GM12875 (cell line): ENCODE measurements around the gene SUN5.

Experiments used
- H3K4me3 ChIP-seq: one replicate; pipeline ENCODE4 v1.5.1; 2011; ENCODE audit warnings: low read depth, low read length, control low read depth
- TF ChIP-seq, protein P1 (sequence below): IDR thresholded peaks from 2 replicates; pipeline ENCODE4 v1.5.1; 2011; ENCODE audit warnings: low read depth, mild to moderate bottlenecking, control low read depth, inconsistent platforms, low read length, moderate library complexity, borderline replicate concordance; ENCODE audit not compliant: insufficient read depth

The SUN5 gene

DNA sequence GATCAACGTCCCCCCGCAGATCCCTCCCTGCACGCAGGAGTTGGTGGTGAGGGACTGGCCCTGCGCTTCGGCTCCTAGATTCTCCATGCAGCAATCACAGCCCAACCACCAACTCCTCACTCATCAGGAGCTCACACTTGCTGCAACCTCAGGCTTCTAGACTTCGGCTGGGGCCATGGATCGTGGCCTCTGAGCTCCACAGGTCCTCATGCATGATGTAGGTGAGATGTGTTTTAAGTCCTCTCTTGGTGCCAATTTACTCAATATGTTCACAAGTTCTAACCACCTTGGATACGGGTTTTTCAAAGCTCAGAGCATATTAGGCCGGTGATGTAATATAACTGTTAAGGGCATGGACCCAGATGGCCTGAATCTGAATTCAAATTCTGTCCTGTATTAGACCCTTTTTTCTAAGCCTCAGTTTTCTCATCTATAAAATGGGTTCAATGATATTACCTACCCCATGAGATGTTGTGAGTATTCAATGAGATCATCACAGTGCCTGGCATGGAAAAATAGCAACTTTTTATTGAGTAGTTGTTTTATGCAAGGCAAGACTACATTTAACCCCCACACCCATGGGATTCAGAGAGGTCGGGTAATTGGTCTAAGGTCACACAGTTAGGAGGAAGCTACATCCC lies 31.0 kb downstream of the SUN5 start:
- H3K4me3 ChIP-seq: no peak overlapping the region
- TF ChIP-seq, protein P1, sequence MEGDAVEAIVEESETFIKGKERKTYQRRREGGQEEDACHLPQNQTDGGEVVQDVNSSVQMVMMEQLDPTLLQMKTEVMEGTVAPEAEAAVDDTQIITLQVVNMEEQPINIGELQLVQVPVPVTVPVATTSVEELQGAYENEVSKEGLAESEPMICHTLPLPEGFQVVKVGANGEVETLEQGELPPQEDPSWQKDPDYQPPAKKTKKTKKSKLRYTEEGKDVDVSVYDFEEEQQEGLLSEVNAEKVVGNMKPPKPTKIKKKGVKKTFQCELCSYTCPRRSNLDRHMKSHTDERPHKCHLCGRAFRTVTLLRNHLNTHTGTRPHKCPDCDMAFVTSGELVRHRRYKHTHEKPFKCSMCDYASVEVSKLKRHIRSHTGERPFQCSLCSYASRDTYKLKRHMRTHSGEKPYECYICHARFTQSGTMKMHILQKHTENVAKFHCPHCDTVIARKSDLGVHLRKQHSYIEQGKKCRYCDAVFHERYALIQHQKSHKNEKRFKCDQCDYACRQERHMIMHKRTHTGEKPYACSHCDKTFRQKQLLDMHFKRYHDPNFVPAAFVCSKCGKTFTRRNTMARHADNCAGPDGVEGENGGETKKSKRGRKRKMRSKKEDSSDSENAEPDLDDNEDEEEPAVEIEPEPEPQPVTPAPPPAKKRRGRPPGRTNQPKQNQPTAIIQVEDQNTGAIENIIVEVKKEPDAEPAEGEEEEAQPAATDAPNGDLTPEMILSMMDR: no peak

DNA sequence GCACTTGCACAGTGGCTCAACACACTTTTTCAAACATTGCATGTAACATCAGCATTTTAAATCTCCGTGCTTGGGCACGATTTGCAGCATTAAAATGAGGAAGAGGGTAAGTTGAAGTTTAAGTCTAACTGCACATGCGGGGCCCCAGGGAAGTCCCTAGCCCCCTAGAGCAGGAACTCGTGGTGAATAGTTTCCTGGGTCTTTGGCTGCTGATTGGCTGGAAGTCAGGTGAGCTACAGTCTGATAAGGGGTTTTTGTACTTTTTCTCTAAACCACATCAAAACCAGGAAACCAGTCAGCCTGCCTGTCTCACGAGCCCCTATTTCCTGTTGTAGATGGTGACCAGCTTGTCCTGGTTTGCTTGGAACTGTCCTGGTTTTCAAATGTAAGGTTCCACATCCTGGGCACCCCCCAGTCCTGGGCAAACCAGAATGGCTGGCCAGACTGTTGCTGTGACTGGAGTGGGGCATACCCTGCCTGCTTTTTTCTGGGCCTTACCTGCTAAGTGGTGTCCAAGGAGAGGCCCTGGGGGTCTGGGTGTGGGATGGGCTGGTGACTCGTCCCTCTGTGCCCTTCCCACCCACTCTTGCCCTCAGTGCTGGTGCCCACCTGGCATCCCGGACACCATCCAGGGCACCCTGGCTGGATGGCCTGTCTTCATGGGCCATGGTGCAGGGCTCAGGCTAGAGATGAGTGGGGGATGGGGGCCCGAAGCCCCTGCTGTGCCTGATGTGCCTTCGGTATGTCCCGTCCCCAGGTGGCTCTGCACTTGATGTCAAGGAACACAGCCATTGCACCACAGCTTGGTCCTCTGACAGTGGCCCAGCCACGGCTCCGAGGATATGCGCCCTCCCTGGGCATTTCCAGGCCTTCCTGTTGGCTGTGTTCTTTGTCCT lies 31.8 kb downstream of the SUN5 start:
- TF ChIP-seq, protein P1: no peak
- no peak overlapping the region for H3K4me3 ChIP-seq

DNA sequence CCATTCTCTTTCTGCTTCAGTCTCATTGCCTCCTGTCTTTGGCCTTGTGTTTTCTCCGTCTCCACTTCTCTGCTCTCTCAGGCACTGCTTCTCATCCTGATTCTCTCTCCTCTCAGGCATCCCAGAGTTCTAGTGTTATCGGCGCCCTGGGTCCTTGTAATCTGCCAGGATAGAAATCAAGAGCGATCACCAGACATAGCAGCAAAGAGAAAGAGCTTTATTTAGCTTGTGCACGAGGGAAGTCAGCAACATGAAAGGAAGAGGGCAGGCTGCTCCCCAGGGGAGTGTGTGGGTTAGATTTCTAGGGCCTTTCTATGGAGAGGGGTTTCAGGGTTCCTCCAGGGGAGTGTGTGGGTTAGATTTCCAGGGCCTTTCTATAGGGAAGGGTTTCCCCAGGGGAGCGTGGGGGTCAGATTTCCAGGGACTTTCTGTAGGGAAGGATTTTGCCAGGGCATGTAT lies 32.5 kb downstream of the SUN5 start:
- no peak overlapping the region for H3K4me3 ChIP-seq
- TF ChIP-seq, protein P1: no peak

DNA sequence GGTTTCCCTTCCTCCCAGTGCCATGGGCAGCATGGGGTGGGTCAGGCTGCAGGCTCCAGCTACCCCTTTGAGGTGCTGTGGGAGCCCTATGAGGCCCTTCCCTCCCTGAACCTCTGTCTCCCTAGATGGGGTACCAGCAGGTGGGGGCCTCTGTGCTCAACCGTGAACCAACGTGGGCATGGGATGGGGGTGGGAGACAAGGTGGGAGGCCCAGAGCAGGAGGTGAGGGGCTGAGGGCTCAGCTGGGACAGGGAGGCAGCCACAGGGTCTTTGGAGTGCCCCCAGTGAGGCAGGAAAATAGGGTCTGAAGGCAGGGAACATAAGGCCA lies 33.3 kb downstream of the SUN5 start:
- no peak overlapping the region for H3K4me3 ChIP-seq
- TF ChIP-seq, protein P1: no peak

DNA sequence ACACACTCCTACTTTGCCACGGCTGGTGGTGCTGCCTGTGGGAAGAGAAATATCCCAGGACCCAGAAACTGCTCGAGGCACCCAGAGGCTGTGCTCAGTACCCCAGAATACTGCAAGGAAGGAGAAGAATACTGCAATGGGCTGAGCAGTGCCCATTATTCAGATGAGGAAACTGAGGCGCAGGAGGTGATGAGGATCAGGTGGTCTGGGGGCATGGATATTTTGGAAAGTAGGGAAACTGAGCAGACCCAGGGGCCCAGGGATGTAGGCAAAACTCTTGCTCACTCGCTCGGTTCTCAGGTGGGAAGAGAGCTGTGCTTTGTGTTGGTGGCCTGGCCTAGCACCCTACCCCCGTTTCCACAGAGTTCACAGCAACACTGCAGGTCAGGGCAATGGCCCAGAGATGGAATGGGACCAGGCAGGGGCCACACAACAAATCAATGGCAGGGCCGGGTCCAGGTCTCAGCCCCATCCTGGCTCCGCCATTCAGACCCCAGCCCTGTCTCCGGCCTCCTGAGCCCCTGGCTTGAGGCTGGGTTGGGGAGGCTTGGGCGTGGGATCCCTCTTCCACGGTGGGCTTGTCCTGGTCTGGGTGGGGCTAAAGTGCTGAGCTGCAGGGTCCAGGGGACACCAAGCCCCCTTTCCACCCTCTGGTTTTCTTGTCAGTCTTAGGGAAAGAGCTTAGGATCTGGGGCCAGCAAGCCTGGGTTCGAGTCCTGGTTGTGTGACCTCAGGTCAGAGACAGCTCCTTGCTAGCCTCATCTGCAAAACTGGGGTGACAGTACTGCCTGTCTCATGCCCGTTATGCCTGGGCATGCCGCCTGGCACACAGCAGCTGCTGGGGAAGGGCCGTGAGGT lies 33.9 kb downstream of the SUN5 start:
- no peak overlapping the region for H3K4me3 ChIP-seq
- TF ChIP-seq, protein P1: no peak

DNA sequence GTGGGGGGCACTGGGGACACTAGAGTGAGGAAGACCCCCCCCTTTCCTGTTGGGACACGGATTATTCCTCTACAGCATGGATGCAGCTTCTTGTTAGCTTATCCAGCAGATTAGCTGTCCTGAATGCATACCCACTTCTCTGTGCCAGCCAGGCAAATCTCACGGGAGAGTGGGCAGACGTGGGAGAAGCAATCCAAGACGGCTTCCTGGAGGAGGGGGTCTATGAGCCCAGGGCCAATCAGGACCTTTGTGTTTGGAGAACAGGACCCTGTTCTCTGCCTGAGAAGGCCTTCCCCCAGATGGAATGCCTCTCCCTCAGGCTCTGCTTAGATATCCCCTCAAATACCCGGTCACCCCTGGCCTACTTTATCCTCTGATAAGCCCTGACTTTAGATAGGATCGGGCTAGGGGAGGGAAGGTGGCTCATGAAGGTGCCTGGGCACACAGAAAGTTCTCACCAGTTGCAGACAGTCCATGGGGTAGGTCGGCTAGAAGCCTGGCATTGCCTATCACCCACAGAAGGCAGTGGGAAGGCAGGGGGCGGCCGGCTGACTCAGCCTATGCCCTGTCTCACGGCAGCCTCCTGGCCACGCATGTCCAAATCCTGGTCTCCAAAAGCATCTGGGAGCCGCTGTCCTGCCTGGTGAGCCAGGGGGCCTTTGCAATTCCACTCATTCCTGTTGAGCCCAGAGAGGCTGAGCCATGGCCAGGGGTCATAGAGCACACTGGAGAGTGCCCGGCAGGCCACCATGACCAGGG lies 34.7 kb downstream of the SUN5 start:
- no peak overlapping the region for H3K4me3 ChIP-seq
- TF ChIP-seq, protein P1: no peak
